Activated T-cell treated with anti-CD3 and anti-CD28 coated beads for 4 hours (primary cell): ENCODE data around the gene SH3RF3.

ENCODE experiments used
- DNase-seq: peaks from one replicate; pipeline ENCODE4 v3.0.0-alpha.2; 2020

The SH3RF3 gene

DNA sequence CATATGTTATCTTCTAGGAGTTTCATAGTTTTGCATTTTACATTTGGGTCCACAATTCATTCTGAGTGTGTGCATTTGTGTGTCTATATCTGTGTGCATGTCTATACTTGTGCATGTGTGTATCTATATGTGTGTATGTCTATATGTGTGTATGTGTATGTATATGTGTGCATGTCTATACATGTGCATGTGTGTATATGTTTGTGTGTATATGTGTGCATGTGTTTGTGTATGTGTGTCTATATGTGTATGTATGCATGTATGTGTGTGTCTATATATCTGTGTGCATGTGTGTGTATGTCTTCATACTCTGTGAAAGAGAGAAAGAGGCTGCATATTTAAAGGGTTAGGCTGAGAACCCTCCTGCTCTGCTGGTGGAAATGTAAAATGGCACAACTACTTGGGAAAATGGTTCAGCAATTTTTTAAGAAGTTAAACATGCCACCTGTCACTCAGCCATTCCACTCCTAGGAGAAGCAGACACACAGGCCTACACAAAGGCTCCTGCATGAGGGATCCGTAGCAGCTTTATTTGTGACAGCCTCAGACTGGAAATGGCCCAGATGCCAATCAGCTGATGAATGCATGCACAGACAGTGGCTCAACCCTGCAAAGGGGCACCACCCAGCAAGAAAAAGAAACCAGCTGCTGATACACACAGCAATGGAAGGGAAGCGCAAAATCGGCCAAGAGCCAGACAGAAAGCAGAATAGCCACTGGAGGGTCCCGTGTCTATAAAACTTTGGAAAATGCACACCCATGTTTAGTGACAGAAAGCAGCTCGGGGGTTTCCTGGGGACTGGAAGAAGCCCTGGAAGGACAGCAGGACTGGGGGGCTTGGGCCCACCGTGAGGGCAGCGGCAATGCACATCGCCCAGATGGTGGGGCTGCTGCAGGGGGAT is 337.9 kb downstream of the SH3RF3 start:
- DNase-seq: no peak

DNA sequence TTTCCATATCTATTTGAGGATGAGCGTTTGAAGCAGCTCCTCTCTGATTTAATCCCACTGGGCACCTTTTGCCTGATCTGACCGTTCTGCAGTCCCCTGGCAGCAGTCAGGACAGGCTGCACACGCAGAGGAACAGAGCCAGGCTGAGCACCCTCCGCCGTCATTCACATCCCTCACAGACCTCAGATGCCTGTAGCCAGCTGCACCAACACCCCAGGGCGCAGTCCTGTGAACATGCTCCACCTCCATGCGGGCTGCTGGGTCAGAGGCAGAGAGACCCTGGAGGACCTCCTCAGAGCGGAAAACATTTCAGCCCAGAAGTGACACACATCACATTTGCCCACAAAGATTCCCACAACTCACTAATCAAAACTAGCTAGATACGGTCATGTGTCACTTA is 338.7 kb downstream of the SH3RF3 start:
- no peak for DNase-seq

DNA sequence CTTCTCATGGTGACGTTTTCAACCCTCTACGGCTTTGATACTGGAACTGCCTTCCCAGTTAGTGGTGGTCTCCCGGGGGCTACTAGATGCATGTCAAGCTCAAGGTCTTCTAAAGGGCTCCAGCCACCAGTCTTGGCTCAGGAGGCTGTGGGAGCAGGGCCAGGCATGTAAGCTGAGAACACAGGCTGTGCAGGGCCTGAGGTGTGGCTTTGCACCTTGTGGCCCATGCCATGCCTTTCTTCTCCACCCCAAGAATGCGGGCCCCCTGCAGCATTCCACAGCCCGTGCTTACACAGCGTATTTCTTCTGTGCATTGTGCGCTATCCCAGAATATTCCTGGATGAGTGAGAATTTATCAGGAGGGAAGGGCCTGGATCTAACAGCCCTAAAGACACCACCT is 339.9 kb downstream of the SH3RF3 start:
- DNase-seq: no peak

DNA sequence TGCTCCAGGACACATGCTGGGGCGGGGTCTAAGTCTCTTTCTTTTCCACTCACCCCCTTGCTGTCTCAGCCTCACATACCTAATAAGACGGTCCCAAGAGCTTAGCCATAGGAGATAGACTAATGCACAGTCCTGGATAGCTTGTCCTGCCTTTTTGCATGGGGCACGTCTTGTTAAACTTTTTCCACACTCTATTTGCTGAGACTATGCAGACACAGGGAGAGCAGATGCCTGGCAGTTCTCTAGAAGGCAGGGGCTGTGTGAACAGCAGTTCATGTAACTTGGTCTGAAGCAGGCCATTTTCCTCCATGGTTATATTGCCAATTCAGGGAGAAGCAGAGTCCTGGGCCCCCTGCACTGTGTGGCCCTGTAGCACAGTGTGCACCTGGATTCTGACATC is 342.7 kb downstream of the SH3RF3 start:
- DNase-seq: no peak

DNA sequence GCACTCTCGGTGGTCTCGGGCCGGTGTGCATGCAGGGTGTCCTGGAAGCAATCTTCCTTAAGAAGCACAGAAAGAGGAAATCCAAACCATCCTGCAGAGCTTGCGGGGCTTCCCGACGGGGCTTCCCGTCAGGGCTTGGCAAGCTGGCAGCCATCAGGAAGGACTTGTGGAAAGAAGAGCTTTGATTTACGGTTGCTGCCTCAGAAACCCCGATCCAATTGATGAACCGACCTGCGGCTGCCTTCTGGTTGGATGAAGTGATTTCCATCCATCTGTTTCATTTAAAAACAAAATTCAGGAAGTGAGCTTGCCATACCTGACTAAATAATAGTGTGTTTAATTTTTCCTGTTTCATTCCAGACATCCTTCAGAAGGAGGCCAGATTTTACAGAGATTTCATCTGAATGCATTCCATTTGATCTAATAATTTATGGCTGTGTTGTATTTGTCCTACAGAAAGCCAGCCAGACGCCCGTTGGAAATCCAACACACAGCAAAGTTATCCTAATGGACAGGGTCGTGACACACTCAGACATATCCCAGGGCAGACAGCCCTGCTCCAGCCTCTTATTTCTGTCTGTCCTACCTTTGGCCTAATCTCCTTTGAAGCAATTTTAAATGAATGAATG is 343.4 kb downstream of the SH3RF3 start:
- DNase-seq: no peak

DNA sequence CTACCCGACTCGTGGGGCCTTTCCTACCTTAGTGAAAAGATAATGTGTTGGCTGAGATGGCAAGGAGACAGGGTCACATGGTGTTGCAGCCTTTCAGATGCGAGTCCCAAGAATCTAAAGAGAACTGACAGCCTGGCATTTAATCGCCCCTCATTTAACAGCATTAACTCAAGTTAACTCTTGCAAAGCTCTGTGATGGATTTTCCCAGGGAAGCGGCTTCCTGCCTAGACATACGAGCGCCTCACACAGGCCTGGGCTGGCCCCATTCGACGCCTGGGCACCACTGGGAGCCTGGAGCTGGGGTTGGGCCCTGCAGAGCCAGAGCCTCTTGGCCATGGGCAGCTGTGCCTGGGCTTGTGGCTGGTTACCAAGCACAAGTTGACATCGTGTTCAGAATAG is 344.0 kb downstream of the SH3RF3 start:
- no peak for DNase-seq

DNA sequence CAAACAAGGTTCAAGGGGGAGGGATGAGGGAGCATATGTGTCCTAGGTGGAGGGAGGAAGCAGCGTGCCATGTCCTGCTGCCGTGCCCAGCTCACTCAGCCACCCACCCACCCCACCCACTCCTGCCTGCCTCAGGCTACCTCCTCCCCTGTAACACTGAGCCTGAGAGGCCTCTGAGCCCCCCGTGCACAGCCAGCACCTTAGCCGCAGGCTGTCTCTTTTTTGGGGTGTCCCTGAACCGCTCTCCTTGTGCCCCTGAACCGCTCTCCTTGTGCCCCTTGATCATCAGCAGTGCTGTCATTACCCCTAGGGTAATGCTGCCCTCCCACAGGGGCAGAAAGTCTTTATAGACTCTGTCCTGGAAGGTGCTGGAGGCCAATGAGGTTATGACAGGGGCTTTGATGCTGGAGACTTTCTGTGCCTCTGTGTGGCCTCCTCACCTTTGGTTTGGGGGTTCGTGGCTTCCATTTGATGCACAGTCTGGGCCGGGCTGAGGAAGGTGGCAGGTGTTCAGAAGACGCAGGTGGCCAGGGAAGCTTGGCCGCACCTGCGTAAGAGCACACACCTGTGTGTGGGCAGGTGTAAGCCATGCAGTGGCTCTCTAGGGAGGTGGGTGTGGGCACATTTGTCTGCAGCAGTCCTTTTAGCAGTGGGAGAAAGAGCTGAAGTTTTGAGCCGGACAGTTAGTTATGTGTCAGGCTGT is 344.8 kb downstream of the SH3RF3 start:
- no peak for DNase-seq

DNA sequence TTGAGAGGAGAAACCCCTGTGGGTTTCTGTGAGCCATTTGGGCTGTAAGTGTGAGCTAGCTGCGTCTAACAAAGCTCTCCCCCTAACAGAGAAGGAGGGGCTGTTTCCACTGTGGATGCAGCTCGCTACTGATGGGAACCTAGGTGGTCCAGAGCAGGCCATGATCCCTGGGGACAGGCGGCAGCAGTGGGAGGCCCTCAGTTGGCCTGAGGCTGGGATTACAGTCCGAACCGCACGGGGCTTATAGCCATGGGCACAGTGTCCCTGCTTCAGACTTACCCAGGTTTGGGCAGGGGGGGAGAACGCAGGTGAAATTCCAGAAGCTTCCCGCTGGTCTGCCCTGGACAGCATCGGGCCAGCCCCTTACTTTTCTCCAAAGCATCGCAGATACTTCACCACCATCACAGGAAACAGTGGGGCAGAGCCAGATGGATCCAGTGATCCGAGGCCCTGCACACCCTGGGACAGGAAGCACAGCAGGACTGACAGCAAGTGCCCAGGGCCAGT is 345.4 kb downstream of the SH3RF3 start:
- no peak for DNase-seq

DNA sequence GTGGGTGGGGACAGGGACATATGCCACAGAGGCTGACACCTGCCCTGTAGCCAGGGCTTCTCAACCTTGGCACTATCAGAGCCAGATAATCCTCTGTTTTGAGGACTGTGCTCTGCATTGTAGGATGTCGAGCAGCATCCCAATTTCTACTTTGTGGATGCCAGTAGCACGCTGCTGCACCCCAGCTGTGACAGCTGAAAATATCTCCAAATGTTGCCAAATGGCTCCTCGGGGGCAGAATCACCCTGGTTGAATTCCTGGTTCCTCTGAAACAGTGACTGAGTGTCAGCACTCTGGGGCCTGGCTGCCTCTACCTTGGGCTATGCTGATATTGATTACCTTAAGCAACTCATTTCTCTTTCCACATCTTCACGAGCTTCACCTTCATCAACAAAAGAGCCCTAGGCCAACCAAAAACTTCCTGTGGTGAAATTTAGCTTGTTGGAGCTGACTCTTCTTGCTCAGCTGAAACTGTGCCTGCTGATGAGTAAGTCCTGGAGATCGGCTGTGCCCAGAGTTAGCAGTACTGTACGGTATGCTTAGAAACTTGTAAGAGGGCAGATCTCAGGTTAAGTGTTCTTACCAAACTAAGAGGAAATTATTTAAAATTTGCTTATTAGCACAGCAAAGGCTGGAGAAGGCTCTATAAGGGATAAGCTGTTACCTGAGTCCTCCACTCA is 346.7 kb downstream of the SH3RF3 start:
- DNase-seq: no peak

DNA sequence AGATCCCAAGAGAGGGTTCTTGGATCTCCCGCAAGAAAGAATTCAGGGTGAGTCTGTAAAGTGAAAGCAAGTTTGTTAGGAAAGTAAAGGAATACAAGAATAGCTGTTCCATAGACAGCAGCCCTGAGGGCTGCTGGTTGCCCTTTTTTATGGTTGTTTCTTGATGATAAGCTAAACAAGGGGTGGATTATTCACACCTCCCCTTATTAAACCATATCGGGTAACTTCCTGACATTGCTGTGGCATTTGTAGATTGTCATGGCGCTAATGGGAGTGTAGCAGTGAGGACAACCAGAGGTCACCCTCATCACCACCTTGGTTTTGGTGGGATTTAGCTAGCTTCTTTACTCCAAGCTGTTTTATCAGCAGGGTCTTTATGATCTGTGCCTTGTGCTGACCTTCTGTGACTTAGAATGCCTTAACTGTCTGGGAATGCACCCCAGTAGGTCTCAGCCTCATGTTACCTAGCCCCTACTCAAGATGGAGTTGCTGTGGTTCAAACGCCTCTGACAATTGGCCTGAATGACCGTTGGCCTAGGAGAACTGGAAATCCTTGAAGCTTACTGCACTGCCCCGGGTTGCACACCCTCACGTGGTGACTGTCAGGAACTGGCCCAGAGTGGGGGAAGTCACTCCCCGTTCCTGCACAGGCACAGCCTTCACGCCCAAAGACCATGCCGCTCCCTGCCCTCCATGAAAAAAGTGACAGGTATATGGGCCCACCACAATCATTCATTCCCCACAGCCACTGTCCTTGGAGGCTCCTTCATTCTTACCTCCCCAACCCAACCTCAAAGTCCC is 347.8 kb downstream of the SH3RF3 start:
- no peak for DNase-seq

DNA sequence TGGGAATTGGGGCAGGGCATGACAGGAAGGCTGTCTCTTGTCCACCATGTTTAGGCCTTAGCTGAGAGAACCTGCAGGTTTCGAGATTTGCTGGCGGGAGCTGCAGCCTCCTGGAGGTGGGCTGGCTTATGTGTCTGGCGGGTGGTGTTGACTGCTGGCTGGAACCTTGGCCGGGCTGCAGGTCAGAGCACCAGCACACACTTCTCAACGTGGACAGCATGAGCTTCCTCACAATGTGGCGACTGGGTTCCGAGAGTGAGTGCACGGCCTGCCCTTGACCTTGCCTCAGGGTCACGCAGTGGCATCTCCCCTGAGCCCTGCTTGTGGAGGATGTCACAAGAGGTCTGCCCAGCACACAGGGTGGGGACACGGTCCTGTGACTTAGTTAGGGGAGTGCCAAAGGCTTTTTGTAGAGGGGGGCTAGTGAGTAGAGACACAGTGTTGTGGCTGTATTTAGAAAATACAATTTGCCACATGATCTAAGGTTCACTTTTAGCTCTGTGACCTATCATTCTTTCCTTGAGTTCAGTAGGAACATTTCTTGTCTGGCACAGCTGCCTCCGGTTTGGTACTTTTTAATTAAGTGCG is 350.0 kb downstream of the SH3RF3 start:
- DNase-seq: no peak

DNA sequence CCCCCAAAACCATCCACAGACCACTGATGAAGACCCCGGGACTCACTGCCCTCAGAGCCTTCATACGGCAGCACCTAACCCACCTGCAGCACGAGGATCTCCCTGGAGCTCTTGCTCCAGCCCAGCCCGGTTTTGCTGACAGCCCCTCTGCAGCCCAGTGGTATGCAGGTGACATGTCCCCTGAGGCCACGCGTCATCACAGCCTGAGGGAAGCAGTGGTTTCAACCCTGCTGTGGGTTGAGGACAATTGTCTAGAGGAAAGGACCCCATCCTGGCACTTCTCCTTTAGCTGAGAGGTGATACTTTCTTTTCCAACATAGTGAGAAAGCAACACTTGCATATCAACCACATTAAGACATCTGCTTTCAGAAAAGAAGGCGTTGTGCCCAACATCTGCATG is 350.8 kb downstream of the SH3RF3 start:
- no peak for DNase-seq

DNA sequence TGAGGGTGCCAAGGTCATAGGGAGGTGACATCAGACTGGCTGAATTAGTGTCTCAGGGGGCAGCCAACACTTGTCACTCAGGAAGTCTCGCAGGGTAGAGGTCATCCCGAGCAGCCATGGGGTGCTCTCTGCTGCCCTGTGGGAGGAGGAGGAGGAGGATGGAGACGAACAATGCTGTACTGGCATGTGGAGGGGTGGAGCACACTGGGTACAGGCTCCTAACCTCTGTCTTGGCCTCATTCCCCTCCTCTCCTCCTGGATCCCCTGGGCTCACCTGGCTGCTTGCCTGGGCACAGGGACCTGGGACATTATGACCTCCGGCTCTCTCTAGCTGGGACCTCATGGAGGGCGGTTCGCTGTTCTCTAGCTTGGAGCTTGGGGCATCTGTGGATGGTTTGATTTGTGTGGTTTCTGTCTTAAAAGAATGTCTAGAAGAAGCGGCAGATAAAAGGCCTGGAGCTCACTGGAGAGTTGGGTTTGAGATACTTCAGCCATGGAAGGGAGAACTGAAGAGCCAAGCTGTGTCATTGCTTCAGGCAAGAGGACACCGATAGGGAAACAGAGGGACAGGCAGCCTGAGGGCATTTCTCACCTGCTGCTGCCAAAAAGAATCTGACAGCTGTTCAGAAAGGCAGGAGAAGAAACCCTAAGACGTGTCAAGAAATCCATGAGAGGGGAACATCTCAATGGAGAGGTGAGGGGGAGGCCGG is 351.6 kb downstream of the SH3RF3 start:
- DNase-seq: no peak

DNA sequence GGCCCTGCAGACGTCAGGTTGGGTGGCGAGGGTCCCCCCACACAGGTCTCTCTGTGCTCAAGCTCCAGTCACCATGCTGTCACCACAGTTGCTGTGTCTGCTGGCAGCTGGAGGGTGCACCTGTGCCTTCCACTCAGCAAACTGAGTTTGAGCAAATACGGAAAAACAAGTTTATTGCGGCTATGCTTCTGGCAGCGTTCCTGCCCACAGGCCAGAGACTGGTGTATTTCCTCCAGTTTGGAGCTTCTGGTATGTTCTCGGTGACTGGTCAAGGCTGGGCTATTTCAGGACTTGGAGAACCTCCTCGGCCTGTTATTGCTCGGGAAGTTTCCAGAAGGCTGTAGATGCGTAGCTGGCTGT is 352.2 kb downstream of the SH3RF3 start:
- no peak for DNase-seq

DNA sequence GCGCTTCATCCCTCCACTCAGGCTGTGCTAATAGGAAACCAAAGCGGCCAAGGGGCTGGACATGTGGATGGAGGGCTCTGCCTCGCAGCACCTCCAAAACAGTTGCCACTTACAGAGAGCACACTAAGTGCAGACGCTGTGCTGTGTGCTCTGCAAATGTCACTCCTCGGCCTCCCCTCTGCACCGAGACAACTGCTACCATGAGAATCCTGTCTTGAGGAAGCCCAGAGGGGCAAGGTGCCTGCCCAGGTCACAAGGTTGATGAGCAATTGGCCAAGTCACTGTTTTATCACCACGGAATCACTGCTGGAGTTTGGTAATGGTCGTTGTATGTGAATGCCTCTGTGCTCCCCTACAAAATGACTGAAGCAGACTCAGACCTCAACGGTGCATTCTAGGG is 352.6 kb downstream of the SH3RF3 start:
- no peak for DNase-seq

DNA sequence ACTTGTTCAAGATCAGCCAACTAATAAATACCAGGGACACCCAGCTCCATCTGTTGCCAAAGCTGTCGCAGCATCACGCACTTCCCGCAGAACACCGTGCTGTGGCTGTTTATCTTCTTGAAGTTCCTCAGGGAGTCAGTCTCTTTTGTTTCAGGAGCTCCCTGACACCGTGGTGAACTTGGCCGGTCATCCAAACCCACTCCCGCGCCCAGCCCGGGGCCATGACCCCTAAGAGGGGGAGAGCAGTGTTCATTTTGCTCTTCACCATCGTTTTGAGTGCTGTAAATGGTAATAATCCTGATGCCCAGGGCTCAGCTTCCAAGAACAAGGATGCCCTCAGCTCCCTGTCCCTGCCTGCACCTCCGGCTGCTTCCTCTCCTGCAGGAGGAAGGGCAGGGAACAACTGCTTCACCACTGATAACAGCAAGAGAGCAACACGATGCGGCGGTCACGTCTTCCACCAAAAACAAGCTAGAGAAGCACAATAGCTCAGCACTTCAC is 353.4 kb downstream of the SH3RF3 start:
- DNase-seq: no peak

DNA sequence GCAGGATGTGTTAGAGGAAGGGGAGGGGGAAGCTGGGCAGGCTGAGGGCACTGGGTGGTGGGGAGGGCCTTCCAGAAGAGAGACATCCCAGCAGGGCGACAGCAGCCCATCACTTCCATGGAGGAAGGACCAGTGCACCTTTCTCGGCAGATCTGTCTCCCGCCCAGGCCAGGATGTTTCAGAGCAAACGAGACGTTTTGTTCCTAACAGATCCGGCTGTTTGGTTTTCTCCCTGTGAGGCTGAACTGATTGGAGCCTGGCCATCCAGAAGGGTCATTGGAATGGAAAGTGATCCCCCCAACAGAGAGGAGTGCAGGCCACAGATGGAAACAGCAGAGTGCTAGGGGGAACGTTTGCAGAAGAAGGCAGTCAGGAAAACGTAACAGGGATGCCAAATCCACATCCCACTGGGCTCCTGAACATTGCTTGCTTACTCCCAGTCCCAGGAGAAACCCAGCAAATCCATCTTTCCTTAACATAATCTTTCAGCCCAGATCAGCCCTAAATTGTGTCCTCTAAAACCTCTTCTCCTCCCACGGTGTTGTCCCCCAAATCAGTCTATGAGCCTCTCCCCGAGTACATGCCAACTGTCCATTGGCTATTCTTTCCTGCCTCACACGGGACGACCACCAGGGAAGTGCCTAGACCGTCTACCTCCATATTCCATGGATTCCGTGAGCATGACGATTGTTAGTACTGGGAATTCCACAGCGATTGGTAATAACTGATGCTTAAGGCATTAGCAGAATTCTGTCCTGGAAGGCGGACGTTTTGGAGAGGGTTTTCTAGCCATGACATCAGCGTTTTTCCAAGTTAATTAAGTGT is 357.9 kb downstream of the SH3RF3 start:
- no peak for DNase-seq

DNA sequence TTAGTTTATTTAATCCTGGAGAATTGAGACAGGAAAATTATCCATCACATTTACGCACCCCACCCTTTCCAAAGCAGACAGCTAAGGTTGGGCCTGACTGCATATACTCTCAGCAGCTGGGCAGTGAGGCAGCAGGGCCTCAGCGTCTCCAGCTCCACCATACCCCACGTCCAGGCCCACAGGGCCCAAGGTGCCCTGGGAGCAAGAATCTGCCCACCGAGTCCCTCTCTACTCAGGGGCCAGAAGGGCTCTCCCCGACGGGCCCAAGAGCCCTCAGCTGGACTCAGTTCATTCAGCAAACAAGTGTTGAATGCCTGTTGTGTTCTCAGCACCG is 358.5 kb downstream of the SH3RF3 start:
- DNase-seq: no peak

DNA sequence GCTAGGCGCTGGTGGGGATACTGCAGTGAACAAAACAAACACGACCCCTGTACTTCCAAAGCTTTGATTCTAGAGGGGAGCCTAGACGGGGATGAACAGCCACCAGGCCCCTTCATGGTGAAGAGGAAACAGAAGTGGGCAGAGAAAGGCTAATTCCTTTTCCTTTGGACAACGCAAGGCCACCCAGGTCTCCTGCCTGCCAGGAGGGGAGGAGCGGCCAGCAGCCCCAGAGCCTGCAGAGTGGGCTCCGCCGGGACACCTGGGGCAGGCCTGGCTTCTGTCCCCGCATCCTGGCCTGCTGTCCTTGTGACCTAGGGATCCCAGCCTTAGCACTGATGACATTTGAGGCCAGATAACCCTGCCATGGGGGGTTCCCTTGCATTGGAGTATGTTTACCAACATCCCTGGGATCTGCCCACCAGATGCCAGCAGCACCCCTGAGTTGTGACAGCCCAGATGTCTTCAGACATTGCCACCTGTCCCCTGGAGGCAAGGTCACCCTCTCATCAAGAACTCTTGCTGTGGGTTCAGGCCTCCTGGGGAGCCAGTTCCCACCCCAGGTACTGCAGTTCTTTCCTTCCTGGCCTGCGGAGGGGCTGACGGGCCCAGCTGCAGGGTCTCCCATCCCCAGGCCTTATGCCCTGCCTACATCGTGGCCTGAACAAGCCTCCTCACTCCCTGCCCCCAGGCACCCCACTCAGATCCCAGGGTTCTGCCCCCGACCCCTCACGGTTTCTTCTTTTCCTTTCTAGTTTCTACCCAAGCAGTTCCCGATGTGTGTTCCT is 359.1 kb downstream of the SH3RF3 start:
- no peak for DNase-seq
